CD4-positive, alpha-beta T cell treated with Interleukin-12 subunit alpha and Interleukin-12 subunit beta, for 1 hour (primary cell): ENCODE data around the gene PRRT1.
A peak's percentile ranks its signal among the peaks of the same experiment; 100 is the strongest.
"Not testable (repeated sequence)": the region's sequence is repeated elsewhere in the genome, so short reads cannot be mapped to it uniquely, and the experiment has no call there.

Source experiments
- DNase-seq: peaks from one replicate; pipeline ENCODE4 v3.0.0-alpha.2; 2020

Gene PRRT1

DNA sequence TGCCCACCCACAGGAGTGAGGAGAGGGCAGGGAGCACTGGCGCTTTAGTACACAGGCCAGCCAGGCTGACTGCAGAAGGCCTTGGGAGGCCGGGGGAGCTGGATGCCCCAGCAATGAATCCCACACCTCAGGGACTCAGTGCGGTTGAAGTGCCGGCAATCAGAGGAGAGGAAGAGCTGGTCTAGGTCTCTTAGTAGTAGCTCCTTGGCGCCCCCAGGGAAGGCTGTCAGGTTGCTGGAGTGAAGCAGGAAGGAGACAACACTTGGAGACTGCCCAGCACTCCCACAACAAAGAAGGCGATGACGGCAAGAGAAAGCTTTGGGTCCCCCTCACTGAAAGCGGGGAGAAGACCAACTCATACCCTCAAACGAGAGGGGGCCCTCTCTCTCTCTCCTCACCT, 34.3 kb downstream of the PRRT1 start:
- no peak for DNase-seq

DNA sequence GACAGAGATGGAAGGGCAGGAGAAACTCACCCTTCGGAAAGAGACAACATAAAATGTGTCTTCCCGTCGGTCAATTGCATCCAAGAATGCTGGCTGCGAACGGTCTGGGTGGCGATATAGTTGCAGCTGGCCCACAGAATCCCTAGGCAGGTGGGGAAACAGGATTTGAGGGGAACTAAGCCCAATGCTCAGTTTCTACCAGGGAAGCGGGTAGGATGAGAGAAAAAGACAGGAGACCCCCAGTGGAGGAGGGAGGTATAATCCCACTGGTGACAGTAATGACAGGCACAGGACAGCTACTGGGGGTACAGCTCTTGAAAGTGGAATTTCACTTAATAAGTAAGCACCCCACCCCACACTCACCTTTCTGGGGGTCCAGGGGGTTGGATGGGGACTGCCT, 35.1 kb downstream of the PRRT1 start:
- DNase-seq: peak; percentile 13

DNA sequence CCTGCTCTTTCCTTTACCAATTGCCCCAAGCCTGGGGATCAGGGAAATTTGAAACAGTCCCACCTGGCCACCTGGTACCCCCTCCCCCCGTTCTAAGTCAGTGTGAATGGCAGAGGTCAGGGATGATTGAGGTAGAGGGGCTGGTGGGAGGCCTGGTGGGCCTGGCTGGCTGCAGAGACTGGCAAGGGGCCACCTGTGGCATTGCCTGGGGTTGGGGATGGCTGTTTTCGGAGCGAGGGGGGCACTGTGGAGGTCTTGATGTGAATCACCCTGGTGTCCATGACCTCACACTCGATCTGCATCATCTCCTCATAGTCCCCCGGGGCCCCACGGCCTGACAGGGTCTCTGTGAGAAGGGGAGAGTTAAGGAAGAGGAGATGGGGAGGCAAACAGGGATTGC, 36.1 kb downstream of the PRRT1 start:
- DNase-seq: no peak

DNA sequence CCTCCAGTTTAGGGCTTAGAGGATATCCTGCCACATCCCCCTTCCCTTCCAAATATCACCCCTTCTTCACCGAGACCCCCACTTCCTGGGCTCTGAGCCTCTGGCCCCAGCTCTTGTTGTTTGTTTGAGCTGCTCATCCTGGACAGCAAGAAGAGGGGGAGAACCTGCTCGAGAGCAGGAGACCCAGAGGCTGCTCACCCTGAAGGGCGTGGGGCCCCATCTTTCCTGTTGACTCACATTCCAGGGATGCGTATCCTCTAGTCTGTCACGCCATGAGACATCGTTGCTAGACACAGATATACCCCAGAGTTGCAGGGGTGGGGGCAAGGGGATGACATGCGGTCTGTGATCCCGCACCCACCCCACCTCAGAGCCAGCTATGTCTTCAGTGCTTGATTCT, 36.9 kb downstream of the PRRT1 start:
- no peak for DNase-seq

DNA sequence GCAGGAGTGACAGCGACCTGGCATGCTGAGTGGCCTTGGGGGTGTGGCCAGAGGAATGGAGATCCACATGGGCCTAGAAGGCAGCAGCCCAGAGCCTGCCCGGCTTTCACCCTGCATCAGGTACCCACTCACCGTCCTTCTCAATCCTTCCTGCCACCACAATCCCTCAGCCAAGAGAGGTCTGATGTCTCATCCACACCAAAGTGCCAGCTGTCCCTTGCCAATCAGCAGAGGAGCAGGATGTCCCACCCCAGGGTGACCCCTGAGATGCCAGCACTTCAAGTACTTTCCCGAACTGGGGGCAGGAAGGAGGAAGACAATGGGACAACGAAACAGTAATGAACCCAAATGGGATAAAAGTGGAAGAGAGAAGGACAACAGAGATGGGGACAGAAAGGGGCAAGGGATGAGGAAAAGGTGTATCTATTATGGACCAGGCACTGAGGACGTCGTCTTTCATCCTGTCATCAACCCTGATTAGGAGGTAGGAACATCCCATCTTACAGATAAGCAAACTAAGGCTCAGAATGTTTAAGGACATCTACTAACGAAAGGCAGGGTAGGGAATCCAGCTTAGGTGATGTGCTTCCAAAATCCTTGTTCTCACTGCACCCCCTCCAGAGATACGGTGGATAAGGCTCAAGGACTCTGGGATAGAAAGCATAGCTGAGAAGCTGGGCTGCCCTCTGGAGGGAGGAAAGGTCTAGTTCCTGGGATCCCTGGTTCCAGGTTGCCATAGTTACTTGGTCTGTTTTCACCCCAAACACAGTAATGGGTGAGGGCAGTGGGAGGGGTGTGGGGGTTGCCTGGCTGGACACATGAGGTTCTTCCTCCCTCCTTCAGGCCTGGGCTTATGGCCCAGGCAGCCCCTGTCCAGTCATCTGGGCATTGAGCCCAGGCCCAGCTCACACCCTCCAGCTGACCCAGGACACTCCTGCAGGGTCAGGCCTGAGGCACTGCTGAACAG, 38.1 kb downstream of the PRRT1 start:
- DNase-seq: no peak

DNA sequence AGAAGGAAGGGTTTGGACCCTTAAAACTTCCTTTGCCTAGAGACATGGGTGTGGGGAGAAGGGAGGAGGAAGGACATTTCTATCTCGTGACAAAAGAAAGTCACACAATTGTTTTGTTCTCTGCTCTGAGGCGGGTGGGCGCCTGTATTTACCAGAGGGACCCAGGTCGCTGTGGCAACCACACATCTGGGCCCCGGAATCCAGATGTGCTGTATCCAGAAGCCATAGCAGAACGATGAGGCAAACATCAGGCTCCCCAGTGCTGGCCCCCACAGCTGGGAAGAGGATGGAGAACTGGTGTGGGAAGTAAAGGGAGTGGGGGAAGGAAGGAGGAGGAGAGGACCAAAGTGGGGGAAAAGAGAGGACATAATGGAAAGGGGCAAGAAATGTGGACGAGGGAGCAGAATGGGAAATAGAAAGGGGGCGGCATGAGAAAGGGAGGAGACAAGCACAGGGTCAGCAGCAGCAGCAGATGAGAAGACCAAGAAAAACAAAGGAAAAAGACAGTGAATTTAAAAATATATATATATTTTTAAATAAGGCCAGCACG, 39.2 kb downstream of the PRRT1 start:
- DNase-seq: no peak

DNA sequence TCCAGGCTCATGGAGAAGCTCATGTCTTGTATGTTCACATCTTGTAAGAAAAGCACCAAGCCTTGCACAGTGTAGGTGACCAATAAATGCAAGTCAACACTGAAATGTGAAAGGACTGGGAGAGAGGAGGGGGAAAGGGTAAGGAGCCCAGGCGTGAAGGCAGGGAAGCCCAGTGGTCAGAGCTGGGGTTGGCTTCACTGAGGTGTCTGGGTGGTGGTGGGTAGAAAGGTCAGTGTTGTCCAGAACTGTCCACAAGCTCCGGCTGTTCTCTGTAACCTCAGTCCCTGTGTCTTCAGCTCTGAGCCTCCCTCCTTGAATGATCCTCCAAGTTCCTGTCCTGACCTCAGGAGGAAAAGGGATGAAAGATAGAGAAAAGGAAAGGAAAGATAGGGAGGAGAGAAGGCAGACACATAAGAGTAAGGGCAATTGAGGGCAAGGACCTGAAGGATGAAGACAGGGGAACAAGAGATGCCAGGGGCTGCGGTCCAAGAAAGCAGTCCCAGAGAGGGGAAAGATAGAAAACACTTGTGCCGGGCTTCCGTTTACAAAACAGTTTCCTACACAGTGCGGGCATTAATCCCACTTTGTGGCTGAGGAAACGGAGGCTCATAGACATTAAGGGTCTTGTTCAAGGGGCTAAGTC, 40.2 kb downstream of the PRRT1 start:
- DNase-seq: no peak

DNA sequence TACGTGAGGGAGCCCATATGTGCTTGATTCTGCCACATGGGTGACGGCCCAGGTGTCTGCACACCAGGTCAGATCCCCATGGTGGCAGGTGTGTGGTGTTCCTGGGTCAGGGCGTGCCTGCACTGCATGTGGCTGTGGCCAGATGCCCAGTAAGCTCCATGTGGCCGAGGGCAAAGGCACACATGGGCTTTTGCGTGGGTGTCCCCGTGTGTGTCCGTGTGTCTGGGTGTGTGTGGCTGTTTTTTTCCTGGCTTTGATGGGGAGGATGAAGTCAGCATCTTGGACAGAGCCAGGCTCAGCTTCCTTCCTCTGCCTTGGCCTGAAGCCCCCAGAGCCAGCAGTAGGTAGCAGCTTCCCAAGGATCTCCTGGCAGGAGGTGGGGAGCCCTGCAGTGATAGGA, 41.1 kb downstream of the PRRT1 start:
- DNase-seq: no peak

DNA sequence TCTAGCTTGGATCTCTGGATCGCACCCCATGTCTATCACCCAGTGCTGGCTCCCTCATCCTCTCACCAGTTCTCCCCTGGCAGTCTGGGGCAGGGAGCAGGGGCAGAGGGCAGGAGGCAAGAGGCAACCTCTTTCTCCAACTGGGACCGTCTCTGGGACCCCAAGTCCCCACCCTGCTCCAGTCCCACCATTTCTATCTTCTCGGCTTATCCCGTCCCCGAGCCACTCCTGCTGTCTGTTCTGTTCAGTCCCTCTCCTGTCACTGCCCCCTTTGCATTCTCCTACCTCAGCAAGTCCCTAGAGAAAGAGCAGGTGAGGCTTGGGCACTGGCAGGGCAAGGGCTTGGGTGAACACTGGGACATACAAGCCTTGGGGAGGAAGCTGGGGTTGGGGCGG, 42.0 kb downstream of the PRRT1 start:
- DNase-seq: no peak

DNA sequence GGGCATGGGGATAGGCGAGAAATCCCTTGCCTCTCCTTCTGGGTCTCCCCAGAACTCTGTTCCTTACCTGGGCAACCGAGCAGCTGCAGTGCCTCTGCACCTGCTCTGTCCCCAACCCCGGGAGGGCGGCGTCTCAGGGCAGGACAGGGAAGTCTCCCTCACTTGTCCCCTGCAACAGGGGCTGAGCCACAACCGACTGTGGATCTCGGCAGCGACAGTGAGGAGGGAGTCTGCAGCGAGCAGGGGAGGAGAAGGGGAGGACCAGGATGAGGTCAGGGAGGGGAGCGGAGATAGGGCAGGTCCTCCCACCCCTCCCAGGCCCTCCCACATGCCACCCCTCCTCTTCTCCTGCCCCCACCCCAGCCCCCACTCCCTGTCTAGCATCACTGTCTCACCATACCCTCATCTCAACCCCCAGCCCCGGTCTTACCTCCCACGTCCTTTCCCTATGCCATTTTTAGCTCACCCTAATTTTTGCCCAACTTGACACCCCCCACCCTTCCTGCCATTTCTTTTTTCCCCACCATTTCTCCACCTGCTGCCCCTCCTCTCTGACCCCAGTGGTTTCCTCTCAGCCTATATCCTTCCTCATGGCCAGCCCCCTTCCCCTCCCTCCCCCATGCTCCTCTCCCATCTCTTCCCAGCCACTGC, 42.5 kb downstream of the PRRT1 start, which contains the start of gene TNXB:
Gene TNXB, minus strand, starts transcription at position 225 of the 651 bp plus-strand sequence. CDS start 11,140 bp downstream, outside the sequence.
- no peak for DNase-seq

DNA sequence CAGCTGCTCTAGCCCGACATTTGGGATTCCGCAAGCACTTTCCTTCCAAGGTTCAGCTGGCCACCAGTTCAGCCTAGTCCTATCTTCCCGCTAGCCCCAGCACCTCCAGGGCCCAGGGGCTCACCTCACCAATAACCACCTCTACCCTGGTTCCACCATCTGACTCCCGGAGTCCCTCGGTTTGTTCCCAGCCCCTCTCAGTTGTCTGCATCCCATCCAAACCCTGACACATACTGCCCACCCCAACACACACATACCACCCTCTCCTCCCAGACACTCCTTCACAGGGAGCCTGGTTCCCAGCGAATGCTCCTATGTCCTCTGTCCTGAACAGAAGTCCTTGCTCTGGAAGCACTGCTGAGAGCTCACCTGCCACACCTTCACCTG, 43.0 kb downstream of the PRRT1 start:
- DNase-seq: no peak

DNA sequence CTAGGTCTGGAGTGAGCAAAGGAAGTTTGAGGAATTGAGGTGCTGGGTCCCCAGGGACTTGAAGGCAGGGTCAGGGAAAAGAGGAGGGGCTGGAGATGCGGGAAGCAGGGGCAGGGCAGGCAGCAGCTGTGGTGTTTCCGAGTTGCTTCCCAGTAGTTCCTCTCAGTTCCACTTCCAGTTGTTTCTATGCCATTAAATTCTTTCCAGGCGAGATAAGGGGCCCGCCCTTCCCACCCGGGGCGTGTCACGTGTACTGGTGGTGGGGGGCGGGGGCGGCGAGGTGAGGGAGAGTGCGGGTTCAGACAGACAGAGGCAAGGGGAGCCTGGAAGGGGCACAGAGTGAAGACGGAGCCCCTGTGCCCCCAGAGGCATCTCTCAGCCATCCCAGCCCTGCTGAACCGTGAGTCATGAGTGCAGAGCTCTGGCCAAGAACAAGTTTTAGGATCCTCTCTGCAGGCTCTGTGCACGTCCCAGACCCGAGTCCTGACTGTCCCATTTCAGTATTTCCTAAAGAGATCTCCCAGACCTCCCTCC, 43.6 kb downstream of the PRRT1 start:
- DNase-seq: no peak

DNA sequence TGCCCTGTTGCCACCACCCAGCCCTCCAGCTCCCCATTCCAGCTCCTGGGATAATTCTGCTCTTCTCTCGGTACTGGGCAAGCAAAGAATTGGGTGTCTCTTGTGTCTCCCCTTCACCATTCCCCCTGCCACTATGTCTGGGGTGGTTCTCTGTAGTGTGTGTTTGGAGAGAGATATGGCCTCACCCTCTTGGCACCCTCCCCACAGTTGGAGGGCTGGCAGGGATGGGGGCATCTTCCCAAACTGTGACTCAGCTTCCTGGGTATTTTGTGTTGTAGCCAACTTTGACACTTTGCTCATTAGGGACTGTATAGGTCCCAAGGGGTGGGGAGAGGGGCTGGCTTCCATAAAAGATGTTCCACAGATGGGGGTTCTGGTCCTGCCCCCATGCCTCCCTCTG, 44.3 kb downstream of the PRRT1 start:
- DNase-seq: no peak

DNA sequence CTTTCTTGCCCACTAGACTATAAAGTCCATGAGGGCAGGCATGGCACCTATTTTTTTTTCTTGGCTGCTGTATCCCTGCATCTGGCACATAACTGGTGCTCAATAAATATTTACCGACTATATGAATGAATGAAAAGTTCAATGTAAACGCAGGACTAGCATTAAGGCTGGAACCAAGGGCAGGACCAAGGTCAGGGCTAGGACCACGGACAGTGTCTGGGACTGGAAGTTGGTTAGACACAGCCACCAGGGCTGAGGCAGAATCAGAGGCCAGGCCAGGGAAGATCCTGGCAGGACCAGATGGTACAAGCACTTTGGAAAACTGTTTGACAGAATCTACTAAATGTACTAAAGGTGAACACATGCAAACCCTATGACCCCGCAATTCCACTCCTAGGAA, 46.3 kb downstream of the PRRT1 start:
- DNase-seq: no peak

DNA sequence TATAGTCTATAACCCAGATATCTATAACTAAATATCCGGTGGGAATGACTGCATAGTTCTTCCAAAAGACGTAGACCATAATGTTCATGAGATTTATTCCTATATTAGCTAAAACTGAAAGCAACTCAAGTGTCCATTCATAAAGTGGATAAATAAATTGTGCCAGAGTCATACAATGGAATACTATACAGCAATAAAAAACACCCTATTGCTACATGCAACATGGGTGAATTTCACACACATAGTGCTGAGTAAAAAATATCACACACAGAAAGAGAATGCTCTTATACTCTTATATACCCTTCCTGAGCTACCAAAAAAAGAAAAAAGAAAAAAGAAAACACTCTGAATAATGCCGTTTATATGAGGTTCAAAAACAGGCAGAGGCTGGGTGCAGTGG, 49.5 kb downstream of the PRRT1 start:
- DNase-seq: no peak

DNA sequence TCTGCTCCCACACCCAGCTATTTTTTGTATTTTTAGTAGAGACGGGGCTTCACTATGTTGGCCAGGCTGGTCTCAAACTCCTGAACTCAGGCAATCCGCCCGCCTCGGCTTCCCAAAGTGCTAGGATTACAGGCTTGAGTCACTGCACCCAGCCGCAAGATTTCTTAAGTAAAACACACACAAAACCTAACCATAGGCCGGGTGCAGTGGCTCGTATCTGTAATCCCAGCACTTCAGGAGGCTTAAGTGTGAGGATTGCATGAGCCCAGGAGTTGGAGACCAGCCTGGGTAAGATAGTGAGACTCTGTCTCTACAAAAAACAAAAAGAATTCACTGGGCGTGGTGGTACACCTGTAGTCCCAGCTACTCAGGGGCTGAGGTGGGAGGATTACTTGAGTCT, 51.5 kb downstream of the PRRT1 start:
- DNase-seq: not testable (repeated sequence)
